ENCODE measurements around the gene MLST8. TPM values are rescaled to one million over a fixed set of nuclear protein-coding genes. Genes with fewer than 3 reads are reported as not detected.
"Not testable (repeated sequence)": the region's sequence is repeated elsewhere in the genome, so short reads cannot be mapped to it uniquely, and the experiment has no call there.

The MLST8 gene
- total RNA-seq, 1 donor from 2014 or later = 9.4 TPM

- no peak for DNase-seq
Measured at GRCh38 chr16:2232094-2232990, 27.1 kb downstream of the MLST8 start.

DNA sequence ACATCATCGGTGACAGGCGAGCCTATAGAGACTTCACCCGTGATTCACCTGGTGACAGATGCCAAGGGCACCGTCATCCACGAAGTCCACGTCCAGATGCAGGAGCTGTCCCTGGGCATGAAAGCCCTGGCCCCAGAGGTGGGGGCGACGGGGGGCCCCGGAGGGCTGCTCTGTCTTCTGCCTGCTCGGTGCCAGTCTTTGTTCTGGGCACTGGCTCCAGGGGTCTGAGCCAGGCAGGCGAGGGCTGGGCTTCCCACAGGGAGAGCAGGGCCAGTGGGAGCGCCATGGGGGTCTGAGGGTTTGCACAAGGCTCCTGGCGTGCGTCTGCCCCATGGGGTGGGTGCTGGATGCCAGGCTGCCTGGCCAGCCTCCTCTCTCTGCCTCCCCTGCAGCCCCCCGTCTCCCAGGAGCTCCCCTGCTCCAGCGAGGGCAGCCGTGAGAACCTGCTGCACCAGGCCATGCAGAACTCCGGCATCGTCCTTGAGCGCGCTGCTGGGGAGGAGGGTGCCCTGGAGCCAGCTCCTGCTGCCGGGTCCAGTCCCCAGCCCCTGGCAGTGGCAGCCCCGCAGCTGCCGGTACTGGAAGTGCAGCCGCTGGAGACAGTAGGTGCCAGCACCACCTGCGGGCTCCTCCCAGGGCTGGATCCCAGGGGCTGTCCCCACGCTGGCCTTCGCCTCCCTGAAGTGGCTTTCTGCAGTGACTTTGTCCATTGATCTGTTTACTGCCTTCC lies 28.0 kb downstream of the MLST8 start:
- DNase-seq = no peak

GRCh38 chr16:2233872-2234812 lies 28.9 kb downstream of the MLST8 start:
- DNase-seq = no peak

DNA sequence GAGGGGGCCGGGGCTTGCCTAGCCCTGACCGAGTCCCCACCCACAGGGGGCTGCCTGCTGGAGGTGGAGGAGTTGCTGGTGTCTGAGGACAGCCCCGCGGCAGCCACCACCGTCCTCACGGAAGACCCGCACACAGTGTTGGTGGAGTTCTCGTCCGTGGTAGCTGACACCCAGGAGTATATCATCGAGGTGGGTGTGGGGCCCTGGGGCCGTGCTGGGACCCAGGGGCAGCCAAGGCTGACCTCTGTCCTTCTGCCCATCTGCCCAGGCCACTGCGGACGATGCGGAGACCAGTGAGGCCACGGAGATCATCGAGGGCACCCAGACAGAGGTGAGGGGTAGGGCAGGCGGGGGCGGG lies 29.5 kb downstream of the MLST8 start:
- DNase-seq = no peak

GRCh38 chr16:2235234-2235651 lies 30.0 kb downstream of the MLST8 start:
- DNase-seq = no peak

DNA sequence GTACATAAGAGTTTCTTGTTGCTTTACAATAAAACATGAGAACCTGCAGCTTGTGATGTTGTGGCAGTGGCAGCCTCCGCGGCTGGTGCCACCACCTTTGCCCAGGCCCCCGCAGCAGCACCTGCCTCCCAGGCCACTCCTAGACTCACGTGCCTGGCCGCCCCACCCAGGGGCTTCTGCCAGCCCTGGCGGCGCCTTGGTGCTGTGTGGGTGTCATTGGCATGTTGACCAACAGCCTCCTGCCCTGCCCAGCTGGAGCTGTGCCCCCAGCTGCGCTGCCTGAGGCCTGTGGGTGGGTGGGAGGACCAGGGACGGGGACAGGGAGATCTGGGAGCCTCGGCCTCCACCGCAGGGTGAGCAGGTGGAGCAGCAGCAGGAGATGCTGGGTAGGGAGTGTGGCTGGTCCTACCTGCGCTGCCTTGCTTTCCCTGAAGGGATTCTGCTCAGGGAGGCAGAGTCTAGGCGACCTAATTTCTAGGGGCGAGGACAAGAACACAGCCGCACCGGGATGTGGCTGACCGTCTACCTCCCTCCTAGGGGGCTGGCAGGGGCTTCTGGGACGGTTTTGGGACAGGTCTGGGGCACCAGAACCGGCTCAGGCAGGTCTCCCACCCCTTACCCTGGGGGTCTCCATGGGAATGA lies 30.6 kb downstream of the MLST8 start:
- no peak for DNase-seq

DNA sequence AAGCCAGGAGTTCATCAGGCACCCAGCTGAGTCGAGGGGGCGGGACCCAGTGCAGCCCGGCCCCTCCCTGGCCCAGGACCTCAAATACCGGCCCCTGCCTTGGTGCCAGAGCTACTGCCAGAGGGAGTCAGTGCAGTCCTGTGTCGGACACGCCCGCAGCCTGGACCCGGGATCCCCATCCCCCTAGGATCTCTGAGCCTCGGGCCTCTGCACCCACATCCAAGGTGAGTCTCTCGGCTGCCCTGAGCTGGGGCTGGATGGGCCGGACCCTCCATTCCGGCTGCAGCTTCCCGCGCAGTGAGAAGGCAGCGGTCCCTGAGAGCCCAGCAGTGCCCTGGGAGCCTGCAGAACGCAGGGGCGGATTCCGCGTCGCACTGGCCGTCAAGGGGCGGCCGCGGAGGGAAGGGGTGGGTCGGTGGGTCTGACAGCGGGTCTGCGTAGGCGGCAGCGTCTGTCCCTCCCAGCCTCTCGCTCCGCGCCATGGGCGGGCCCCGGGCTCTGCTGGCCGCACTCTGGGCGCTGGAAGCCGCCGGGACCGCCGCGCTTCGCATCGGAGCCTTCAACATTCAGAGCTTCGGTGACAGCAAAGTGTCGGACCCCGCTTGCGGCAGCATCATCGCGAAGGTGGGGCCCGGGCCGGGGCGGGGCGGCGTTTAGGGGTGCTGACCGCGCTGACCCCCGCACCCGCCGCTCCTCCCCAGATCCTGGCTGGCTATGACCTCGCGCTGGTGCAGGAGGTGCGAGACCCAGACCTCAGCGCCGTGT lies 31.3 kb downstream of the MLST8 start, which contains the start of gene DNASE1L2:
Gene DNASE1L2 (plus strand): TSS at position 108 of the 765 bp plus-strand sequence. CDS start 373 bp downstream, at position 481.
- DNase-seq = no peak

DNA sequence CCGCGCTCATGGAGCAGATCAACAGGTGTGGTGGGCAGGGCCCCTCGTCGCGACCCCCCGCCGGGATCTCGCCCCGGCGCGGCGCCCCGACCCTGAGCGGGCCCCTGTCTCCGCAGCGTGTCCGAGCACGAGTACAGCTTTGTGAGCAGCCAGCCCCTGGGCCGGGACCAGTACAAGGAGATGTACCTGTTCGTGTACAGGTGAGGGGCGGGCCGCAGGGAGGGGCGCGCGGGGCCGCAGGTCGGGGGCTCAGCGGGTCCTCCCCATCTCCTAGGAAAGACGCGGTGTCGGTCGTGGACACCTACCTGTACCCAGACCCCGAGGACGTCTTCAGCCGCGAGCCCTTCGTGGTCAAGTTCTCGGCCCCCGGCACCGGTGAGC lies 31.8 kb downstream of the MLST8 start:
- no peak for DNase-seq

- no peak for DNase-seq
Measured at GRCh38 chr16:2237493-2238149, 32.4 kb downstream of the MLST8 start.

GRCh38 chr16:2238150-2238837 lies 33.0 kb downstream of the MLST8 start:
- no peak for DNase-seq

DNA sequence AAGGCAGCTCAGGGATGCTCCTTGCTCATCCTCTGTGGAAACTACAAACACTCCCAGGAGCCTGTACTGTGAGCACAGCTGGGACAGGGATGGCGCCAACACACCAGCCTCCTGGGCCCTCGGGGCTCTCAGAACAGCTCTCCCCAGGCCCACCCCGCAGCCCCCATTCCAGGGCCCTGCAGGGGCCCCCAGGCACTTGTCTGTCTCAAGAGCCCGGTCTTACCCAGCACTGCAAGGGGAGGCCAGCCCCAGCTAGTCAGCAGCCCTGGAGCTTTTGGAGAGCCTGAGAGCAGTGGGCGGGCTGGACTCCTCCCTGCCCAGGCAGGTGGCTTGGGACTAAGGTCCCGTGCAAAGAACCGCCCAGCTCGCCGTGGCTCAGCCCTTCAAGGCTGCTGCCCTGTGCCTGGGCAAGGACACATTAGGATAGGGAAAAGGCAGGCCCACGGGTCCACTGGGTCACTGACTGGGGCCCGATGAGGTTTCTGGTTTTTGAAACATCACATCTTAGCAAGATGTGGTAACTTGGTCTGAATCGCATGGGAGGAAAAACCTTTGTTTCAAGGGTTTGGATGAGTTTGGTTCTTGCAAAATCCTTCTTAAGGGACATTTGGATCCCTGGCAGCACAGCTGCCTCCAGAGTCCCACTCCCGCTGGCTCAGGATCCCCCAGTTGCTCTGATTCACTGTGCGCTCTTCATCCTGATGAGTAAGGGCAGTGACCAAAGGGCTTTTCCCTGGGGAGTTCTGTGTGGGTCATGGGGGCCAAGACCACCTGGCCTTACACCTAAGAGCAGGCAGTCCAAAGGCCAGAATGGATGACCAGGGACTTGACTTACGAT lies 33.8 kb downstream of the MLST8 start:
- DNase-seq = no peak

DNA sequence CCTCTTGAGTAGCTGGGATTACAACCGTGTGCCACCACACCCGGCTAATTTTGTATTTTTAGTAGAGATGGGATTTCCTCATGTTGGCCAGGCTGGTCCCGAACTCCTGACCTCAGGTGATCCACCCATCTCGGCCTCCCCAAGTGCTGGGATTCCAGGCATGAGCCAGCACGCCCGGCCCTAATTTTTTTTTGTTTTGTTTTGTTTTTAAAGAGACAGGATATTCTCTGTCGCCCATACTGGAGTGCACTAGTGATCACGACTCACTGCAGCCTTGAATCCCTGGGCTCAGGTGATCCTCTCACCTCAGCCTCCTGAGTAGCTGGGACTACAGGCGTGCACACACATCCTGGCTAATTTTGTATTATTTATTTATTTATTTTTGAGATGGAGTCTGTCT lies 35.1 kb downstream of the MLST8 start:
- DNase-seq = not testable (repeated sequence)

GRCh38 chr16:2242598-2242997 lies 37.3 kb downstream of the MLST8 start:
- DNase-seq = no peak

- no peak for DNase-seq
Measured at GRCh38 chr16:2243031-2243528, 37.8 kb downstream of the MLST8 start.

- DNase-seq = no peak
Measured at GRCh38 chr16:2243781-2244180, 38.5 kb downstream of the MLST8 start.

- DNase-seq = no peak
Measured at GRCh38 chr16:2244301-2244700, 39.0 kb downstream of the MLST8 start.

DNA sequence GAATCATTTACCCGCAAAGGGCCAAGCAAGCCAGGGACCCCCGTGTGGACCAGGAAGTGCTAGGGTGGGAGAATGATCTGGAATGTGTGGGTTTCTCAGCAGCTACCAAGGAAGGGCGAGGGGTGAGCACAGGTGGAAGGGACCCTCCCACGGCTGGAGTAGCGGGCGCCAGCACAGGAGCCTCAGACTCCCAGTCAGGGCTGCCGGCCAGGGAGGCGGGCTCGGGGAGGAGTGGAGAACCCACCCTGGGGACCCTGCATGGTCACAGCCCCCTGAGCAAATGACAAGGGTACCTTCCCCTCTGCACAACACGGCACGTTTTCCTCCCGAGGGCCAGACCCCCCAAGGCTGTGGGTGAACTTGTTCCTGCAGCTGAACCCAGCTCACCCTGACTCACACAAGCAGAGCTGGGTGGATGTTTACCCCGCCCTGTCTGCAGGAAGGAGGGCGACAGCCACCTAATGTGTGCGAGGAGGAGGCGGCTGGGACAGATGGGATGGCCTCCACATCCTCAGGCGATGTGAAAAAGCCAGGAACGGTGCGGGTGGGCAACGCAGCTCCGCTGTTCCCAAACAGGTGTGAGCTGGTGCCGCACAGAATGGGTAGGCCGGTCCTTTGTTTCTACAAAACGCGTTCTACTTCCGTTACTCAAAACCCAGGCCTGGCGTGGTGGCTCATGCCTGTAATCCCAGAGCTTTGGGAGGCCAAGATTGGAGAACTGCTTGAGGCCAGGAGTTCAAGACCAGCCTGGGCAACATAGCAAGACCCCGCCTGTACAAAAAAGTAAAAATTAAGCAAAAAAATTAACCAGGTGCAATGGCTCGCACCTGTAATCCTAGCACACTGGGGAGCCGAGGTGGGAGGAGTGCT lies 39.9 kb downstream of the MLST8 start:
- DNase-seq = no peak
